Lower leg skin (tissue), 3 donors: Measurements from ENCODE around the gene RABGAP1.

ENCODE experiments used
- CTCF ChIP-seq, 3 donors: fragments of 450-650 bp; IDR thresholded peaks; one replicate each; pipeline ENCODE4 v1.5.1; 2016; ENCODE audit warnings: antibody characterized with exemption in 3 of 3, mild to moderate bottlenecking in 3 of 3, moderate library complexity in 2 of 3
- POLR2A ChIP-seq, 2 donors: fragments of 450-650 bp; IDR thresholded peaks; one replicate each; pipeline ENCODE4 v1.6.1; 2016 to 2017; ENCODE audit warnings: antibody characterized with exemption in 2 of 2, mild to moderate bottlenecking in 1 of 2, moderate library complexity in 1 of 2

- TF ChIP-seq CTCF (IDR thresholded peaks at IDR 0.05) (no peak), POLR2A (IDR thresholded peaks at IDR 0.05) (no peak)
Observed at GRCh38 chr9:123036893-123037545, 96.2 kb downstream of the RABGAP1 start.
